Stimulated activated naive CD8-positive, alpha-beta T cell treated with anti-CD3 and anti-CD28 coated beads, Interleukin-15, Interleukin-2, amounts not matched to agents 100 U/mL and 50 U/mL, for 24 hours (primary cell): Measurements from ENCODE around the gene FAM83C.
"Not testable (repeated sequence)": the region's sequence is repeated elsewhere in the genome, so short reads cannot be mapped to it uniquely, and the experiment has no call there.

Source experiments
- ATAC-seq: fragments of 150-1000 bp; cut with Tn5 transposase; one replicate; pipeline ENCODE4 v1.10.0; 2021
- DNase-seq: peaks from one replicate; pipeline ENCODE4 v3.0.0; 2021

Gene FAM83C

DNA sequence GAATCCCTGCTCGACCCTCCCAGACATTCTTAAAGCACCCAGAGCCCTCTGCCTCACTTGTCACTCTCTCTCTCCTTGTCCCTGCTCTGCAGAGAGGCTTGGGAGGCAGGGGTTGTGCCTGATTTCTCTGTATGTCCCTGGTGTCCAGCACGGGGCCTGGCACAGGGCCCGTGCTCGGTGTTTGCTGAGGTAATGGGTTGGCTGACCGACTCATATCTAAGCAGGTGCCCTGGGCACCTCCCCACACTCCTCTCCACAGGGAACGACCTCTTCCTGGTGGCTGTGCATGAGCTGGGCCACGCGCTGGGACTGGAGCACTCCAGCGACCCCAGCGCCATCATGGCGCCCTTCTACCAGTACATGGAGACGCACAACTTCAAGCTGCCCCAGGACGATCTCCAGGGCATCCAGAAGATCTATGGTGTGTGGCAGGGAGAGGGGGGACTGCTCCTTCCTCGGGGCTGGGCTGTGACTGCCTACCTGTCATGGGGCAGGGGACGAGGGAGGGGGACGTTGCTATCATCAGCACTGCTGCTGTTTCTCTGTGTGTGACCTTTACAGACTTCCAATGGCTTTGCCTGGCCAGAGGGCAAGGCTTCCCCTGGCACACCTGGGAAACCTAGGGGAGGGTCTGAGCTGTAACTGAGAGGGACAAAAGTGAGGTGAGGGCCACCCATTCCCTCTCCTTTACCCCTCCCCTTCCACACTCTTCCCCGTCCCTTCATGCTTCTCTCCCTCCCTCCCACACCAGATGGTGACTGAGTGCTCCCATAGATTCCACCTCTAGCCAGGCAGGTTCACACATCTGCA, 28.5 kb downstream of the FAM83C start:
- no peak for ATAC-seq
- no peak for DNase-seq

DNA sequence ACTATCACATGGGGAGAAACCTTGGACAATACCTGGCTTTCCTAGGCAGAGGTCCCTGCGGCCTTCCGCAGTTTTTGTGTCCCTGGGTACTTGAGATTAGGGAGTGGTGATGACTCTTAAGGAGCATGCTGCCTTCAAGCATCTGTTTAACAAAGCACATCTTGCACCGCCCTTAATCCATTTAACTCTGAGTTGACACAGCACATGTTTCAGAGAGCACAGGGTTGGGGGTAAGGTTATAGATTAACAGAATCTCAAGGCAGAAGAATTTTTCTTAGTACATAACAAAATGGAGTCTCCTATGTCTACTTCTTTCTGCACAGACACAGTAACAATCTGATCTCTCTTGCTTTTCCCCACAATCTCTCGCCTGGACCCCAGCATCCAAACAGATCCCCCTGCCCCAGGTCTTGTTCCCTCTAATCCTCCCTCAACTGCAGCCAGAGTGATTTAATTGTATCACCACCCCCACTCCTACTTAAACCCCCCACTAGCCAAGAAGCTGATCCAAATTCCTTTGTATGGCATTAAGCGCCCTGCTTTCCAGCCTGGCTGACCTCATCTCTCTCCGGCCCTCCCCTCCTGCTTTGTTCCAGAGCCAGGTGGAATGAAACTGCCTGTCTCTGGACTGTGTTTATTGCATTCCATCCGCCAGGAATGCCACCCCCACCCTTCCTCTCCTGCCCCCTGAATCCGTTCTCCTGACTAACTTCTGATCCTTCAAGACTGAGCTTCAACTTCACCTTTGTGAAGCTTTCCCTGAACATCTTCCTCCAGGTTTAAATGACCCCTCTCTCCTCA, 29.3 kb downstream of the FAM83C start:
- DNase-seq, ATAC-seq: not testable (repeated sequence)

- ATAC-seq, DNase-seq: not testable (repeated sequence)
Measured at GRCh38 chr20:35262321-35262720, 29.9 kb downstream of the FAM83C start.

- DNase-seq, result no peak
- ATAC-seq, result peak; percentile 23
Measured at GRCh38 chr20:35260426-35260825, 31.8 kb downstream of the FAM83C start.

DNA sequence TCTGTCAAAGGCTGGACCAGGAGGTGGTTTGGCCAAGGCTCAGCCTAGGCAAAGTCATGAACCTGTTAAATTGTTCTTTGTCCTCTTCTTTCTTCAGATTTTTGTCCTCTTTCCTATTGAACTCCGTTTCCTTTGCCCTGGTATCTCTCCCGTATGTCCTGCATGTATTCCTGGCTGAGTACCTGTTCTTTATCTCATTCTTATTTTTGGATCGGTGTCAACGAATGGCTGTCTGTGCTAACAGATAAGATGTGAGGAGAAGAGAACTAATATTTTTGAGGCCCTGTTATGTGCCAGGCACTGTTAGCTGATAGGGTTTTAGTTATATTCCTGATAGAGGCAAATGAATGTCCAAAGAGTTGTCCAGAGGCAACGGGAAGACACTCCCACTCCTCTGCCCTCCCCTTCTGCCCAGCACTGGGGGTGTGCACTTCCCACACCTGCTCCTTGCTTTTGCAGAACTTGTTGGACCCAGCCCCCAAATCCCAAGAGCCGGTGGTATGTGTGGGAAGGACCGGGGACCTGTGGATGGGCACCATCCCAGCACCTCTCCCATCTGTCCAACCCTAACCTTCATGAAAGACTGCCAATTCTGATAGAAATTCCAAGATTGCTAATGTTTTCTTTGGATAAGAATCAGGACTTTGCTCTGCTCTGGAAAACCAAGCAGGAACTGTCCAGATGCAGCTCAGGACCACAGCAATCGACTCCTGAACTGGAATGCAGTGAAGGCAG, 34.9 kb downstream of the FAM83C start:
- ATAC-seq (no peak), DNase-seq (no peak)

DNA sequence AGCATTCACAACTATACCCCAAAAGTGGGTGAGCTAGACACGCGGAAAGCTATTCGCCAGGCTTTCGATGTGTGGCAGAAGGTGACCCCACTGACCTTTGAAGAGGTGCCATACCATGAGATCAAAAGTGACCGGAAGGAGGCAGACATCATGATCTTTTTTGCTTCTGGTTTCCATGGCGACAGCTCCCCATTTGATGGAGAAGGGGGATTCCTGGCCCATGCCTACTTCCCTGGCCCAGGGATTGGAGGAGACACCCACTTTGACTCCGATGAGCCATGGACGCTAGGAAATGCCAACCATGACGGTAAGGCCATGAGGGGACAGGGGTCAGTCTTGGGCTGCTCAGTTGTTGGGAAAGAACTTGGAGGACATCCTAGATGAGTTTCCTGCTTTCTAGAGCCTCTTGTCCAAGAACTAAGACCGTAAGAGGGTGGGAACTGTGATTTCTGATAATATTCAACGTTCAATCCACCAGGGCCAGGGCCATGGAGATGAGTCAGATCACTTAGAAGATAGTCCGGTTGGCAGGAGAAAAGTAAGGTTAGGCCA, 37.7 kb downstream of the FAM83C start:
- no peak for ATAC-seq
- no peak for DNase-seq

DNA sequence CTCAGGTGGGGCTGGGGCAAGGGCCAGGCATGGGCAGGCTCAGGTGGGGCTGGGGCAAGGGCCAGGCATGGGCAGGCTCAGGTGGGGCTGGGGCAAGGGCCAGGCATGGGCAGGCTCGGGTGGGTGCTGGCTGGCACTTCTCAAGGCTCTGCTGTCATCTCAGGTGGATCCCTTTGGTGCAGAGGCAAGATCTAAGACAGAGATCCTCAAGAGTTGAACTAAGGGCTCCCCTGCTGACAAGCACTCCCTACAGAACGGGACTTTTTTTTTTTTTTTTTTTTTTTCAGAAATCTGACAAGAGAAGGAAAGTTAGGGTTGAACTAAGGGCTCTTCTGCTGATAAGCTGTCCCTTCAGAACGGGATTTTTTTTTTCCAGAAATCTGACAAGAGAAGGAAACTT, 39.2 kb downstream of the FAM83C start:
- DNase-seq (no peak), ATAC-seq (no peak)

GRCh38 chr20:35252598-35252997, 39.6 kb downstream of the FAM83C start:
- not testable (repeated sequence) for DNase-seq, ATAC-seq

DNA sequence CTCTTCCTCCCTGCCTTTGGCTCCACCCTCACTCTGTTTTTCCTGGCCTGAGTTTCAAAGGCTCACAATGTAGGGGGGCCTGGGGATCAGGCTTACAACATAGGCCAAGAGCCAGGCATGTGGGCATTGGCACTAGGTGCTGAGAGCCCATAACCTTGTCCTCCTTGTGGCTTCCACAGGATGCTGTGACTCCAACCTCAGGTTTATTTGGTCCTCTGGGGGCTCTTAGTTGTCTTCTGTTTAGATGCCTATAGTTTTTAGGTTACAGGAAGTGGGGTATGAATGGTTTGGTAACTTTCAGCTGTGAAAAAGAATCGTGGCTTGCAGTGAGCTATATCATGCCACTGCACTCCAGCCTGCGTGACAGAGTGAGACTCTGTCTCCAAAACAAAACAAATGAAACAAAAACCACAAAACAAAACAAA, 40.2 kb downstream of the FAM83C start:
- ATAC-seq (peak; percentile 76), DNase-seq (no peak)

- no peak for ATAC-seq
- DNase-seq, result no peak
Measured at GRCh38 chr20:35251613-35251940, 40.6 kb downstream of the FAM83C start.

DNA sequence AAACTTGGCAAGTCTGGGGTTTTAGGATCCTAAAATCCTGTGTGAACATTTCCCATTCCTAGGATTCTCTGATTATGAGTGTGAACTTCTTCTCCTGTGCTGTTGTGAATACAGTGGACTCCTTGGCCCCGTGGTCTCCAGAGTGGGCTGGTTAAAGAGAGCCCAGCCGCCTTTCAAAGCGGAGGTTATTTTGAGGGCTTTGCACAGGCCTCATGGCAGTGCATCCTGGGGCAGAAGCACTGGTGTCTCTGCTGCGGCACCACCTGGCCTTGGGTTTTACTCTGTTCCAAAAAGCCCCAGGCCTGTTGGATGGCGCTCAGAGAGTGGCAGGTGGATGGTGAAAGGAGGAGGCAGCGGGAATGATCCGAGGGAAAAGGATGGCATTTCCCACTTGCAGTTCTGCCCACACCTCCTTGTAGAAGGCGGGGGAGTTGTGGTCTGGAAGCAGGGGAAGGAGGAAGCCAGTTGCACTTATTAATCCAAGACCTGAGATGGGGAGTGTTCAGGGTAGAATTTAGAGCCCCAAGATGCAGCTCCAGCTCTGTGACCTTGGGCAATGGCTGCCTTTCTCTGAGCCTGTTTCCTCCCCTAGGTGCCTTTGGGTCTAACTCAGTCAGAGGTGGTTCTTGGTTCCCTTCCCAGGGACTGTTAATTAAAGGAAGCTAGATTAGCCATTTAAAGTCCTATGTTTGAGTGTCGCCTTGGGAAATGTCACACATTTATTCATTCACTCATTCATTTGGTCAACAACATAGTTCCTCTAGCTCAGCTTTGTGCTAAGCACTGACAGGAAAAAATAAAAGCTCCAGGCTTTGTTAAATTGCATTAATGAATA, 43.4 kb downstream of the FAM83C start:
- DNase-seq (no peak), ATAC-seq (no peak)

DNA sequence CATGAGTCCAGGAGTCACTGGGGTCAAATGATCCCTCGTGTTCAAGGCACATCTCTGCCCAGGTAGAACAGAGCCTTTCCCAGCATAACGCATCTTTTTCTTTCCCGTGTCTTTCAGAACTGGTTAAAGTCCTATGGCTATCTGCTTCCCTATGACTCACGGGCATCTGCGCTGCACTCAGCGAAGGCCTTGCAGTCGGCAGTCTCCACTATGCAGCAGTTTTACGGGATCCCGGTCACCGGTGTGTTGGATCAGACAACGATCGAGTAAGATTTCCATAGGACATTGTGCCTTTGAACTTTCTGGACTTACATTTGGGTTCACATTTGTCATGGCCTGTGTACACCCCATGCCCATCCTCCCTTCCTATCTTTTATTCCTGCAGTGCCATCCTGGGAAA, 45.5 kb downstream of the FAM83C start:
- ATAC-seq (no peak), DNase-seq (no peak)

DNA sequence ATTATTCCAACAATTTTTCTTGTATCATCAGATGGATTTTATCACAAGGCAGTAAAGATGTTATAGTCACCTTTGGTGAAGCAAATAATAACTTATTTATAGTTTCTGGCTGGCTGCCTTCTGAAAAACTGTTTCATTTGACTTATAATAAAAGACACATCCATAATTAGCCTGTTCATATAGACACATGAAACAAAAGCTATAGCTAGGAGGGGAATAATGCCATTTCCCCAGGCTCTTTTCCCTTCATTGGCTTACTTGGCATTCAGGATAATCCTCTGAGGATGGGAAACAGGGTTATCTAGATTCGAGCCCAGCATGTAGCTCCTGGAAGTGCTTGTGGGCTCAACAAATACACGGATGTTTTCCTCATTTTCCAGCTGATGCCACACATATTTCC, 48.2 kb downstream of the FAM83C start:
- DNase-seq (no peak), ATAC-seq (no peak)

DNA sequence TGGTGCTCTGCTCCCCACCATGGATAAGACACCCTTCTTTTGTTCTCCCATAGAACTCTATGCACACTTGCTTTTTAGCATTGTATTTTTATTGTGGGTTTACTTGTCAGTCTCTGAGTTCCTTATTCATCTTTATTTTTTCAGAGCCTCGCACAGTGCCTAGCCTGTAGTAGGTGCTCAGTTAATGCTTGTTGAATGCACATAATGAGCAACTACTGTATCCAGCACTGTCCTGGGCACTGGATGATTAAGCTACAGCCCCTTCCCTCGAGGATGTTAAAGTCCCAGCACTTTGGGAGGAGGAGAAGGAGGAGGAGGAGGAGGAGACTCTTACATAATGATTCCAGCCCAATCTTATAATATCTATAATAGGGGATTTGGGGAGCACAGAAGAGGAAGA, 48.9 kb downstream of the FAM83C start:
- DNase-seq (no peak), ATAC-seq (no peak)

GRCh38 chr20:35240811-35241293, 51.4 kb downstream of the FAM83C start:
- ATAC-seq, result no peak
- no peak for DNase-seq

- DNase-seq (no peak), ATAC-seq (no peak)
Measured at GRCh38 chr20:35240083-35240810, 52.0 kb downstream of the FAM83C start.

- DNase-seq, result no peak
Measured at GRCh38 chr20:35238735-35239134, 53.5 kb downstream of the FAM83C start.

GRCh38 chr20:35238170-35238569, 54.1 kb downstream of the FAM83C start:
- DNase-seq (no peak), ATAC-seq (no peak)

More at GRCh38 chr20:35238735-35239134, 53.5 kb downstream of the FAM83C start:
- ATAC-seq, result no peak

DNA sequence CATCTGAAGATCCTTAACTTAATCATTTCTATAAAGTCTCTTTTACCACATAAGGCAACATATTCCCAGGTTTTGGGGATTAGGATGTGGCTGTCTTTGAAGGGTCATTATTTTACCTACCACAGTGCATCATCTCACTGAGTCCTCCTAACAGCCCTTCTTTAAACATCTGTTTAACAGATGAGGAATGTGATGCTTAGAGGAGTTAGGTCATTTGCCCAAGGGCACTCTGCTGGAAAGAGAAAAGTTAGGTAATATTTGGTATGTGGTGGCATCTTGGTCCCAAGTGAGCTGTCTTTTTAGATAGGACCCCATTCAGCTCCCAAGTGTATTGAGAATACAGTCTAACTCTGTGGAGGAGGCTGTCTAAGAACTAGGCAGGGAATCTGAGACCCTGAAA, 54.7 kb downstream of the FAM83C start:
- DNase-seq, result no peak
- no peak for ATAC-seq

GRCh38 chr20:35235881-35236280, 56.3 kb downstream of the FAM83C start:
- no peak for ATAC-seq
- no peak for DNase-seq
